AG04449 (cell line): ENCODE results near the gene NPAS4.

ENCODE experiments used
- CTCF ChIA-PET: fragments of 350-600 bp; formaldehyde crosslinking; extraction: SDS; loops from one replicate; lab custom pipeline; 2021; ENCODE audit warnings: antibody characterized with exemption; lab: Yijun Ruan, JAX
- POLR2A ChIA-PET: fragments of 400-600, 350-600 bp; formaldehyde crosslinking; extraction: SDS; loops from one replicate; lab custom pipeline; 2020; ENCODE audit warnings: antibody characterized with exemption, inconsistent platforms; lab: Yijun Ruan, JAX
- DNase-seq: peaks from one replicate; pipeline ENCODE4 v3.0.0-alpha.2; 2010; ENCODE audit warnings: low read depth, low spot score
- H3K4me3 ChIP-seq: 2 replicates; pipeline ENCODE4 v1.5.1; 2011; ENCODE audit warnings: low read depth, mild to moderate bottlenecking, control low read depth, low read length
- CTCF ChIP-seq: IDR thresholded peaks from one replicate; pipeline ENCODE4 v1.5.1; 2011; ENCODE audit warnings: mild to moderate bottlenecking, moderate library complexity, low read length, control low read depth, inconsistent platforms; ENCODE audit not compliant: insufficient read depth; ENCODE audit errors: missing control alignments

The NPAS4 gene

DNA sequence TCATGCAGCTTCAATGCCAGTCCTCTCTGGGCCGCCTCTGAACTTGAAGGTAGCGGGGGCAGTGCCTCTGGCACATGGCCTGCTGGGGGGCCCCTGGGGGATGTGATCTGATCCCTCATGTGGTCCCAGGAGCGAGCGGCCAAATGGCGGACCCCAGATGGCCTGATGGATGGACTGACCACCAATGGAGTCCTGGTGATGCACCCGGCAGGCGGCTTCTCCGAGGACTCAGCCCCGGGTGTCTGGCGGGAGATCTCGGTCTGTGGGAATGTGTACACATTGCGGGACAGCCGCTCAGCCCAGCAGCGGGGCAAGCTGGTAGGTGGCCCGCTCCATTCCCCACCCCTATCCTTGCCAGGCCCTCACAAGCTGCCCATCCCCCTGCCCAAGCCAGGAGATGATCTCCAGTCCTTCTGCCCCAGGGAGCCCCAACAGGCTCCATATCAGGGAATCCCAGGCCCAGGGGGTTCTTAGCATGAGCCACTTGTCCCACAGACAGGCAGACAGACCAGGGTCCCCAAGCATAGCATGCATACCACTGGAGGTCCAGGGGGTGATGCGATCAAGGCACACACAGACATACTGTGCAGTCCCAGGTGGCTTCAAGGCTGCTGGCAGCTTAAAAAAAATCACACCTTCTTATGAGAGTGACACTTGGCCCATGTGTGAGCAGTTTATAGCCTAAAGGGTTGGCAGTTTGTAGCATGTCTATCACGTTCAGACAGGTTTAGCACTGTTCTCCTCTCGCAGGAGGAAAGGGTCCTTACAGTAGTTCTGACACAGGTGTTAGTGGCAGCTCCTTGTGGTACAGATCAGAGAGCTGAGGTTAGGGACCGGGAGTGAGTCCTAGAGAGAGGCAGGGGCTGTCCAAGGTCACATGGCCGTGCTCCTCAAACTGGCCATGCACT lies 53.0 kb downstream of the NPAS4 start:
- TF ChIP-seq CTCF: no peak
- no peak overlapping the region for H3K4me3 ChIP-seq
- ChIA-PET CTCF (no interaction called here), POLR2A (interaction anchor here (0.6 kb wide), 1 partner anchor 473 kb away, joined by 4 read pairs; no protein-coding TSS in a partner anchor)
- DNase-seq: no peak

DNA sequence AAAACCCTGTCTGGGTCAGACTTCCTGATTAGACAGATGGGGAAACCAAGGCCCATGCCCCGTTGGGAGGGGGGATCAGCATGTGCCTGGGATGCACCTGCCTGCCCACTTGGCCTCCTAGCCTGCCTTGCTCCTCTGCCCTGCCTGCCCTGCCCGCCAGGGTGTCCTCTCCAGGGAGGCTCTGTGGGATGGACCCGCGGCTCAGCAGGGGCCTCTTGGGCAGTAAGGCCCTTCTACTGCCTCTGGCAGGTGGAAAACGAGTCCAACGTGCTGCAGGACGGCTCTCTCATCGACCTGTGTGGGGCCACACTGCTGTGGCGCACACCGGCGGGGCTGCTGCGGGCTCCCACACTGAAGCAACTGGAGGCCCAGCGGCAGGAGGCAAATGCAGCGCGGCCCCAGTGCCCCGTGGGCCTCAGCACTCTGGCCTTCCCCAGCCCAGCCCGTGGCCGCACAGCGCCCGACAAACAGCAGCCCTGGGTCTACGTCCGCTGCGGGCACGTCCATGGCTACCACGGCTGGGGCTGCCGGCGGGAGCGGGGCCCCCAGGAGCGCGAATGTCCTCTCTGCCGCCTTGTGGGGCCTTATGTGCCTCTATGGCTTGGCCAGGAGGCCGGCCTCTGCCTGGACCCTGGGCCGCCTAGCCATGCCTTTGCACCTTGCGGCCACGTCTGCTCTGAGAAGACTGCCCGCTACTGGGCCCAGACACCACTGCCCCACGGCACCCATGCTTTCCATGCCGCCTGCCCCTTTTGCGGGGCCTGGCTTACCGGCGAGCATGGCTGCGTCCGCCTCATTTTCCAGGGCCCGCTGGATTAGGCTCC lies 54.7 kb downstream of the NPAS4 start:
- ChIA-PET POLR2A (no interaction called here), CTCF (interaction anchor here (0.9 to 5.8 kb wide), 3 partner anchors 6 to 67 kb away, joined by 3 to 66 read pairs (median 3); partner anchors contain the start of gene PELI3)
- DNase-seq: no peak
- H3K4me3 ChIP-seq: no peak overlapping the region
- no peak for TF ChIP-seq CTCF
